A673 (cell line): Measurements from ENCODE around the gene FSTL4.

Source experiments
- CTCF ChIP-seq: fragments of 300-800, 200-600 bp; sonication (generic); conservative IDR thresholded peaks from 2 replicates; pipeline ENCODE4 v1.5.1; 2017; ENCODE audit warnings: low read depth, mild to moderate bottlenecking, antibody characterized with exemption, low read length, moderate library complexity, mixed read lengths
- EZH2 ChIP-seq: fragments of 200-600 bp; sonication (generic); IDR thresholded peaks from 2 replicates; pipeline ENCODE4 v1.6.1; 2017; ENCODE audit warnings: borderline replicate concordance, low read depth, mild to moderate bottlenecking, mixed read lengths, antibody characterized with exemption, low read length; ENCODE audit not compliant: poor library complexity, severe bottlenecking

GRCh38 chr5:133478199-133478985, 133.9 kb downstream of the FSTL4 start:
- TF ChIP-seq EZH2: no peak
- no peak for TF ChIP-seq CTCF
